NCI-H510A (cell line): ENCODE measurements around the gene PPIL6.

Experiments
- DNase-seq: peaks from one replicate; lab custom pipeline; 2025; lab: John Stamatoyannopoulos, UW

Gene PPIL6

GRCh38 chr6:109362102-109362884 is 78.1 kb downstream of the PPIL6 start:
- no peak for DNase-seq

GRCh38 chr6:109360791-109361190 is 79.6 kb downstream of the PPIL6 start:
- DNase-seq: no peak

GRCh38 chr6:109360281-109360680 is 80.1 kb downstream of the PPIL6 start:
- no peak for DNase-seq

GRCh38 chr6:109359248-109359647 is 81.2 kb downstream of the PPIL6 start:
- DNase-seq: no peak

GRCh38 chr6:109358204-109358603 is 82.2 kb downstream of the PPIL6 start:
- no peak for DNase-seq

- DNase-seq: no peak
Observed at GRCh38 chr6:109356237-109356636, 84.2 kb downstream of the PPIL6 start.

GRCh38 chr6:109351231-109352130 is 88.9 kb downstream of the PPIL6 start:
- no peak for DNase-seq

- peak; percentile 1 for DNase-seq
Observed at GRCh38 chr6:109349419-109349987, 90.9 kb downstream of the PPIL6 start.

GRCh38 chr6:109348226-109348625 is 92.2 kb downstream of the PPIL6 start:
- DNase-seq: no peak

GRCh38 chr6:109347779-109348178 is 92.6 kb downstream of the PPIL6 start:
- DNase-seq: no peak

GRCh38 chr6:109345986-109346385 is 94.4 kb downstream of the PPIL6 start:
- no peak for DNase-seq

GRCh38 chr6:109344226-109344625 is 96.2 kb downstream of the PPIL6 start:
- DNase-seq: no peak

- no peak for DNase-seq
Observed at GRCh38 chr6:109343518-109343917, 96.9 kb downstream of the PPIL6 start.

GRCh38 chr6:109342911-109343310 is 97.5 kb downstream of the PPIL6 start:
- no peak for DNase-seq

GRCh38 chr6:109342506-109342905 is 97.9 kb downstream of the PPIL6 start:
- DNase-seq: no peak

- DNase-seq: no peak
Observed at GRCh38 chr6:109340811-109341210, 99.6 kb downstream of the PPIL6 start.
